Thoracic aorta (tissue), 2 donors: Measurements from ENCODE around the gene RNF144A. TPM values are rescaled to one million over a fixed set of nuclear protein-coding genes. Genes with fewer than 3 reads are reported as not detected.

ENCODE experiments used
- ATAC-seq: fragments of 150-250 bp; one replicate; pipeline ENCODE4 v1.8.0; 2017; ENCODE audit warnings: low read depth; ENCODE audit not compliant: insufficient number of reproducible peaks, low FRiP score
- DNase-seq: peaks from one replicate; pipeline ENCODE4 v3.0.0-alpha.2; 2020; ENCODE audit warnings: low spot score
- H3K27ac ChIP-seq, 2 donors: fragments of 200-600 bp; sonication (generic); 1 replicate in 1 of 2; 2 replicates in 1 of 2; pipeline ENCODE4 v1.5.1; 2016; ENCODE audit warnings: mild to moderate bottlenecking in 2 of 2, moderate library complexity in 2 of 2
- H3K27me3 ChIP-seq: fragments of 200-600 bp; sonication (generic); replicated peaks from 2 replicates; pipeline ENCODE4 v1.6.0; 2016; ENCODE audit warnings: mild to moderate bottlenecking; ENCODE audit not compliant: insufficient read depth
- H3K36me3 ChIP-seq: fragments of 200-600 bp; sonication (generic); one replicate; pipeline ENCODE4 v1.5.1; 2016
- H3K4me1 ChIP-seq, 2 donors: fragments of 200-600 bp; sonication (generic); 1 replicate in 1 of 2; 2 replicates in 1 of 2; pipeline versions ENCODE4 v1.5.1 to v1.6.0; 2016; ENCODE audit warnings: low read depth in 2 of 2, mild to moderate bottlenecking in 1 of 2; ENCODE audit not compliant: control insufficient read depth in 1 of 2
- H3K4me3 ChIP-seq: fragments of 200-600 bp; sonication (generic); 2 replicates; pipeline ENCODE4 v1.5.1; 2016; ENCODE audit warnings: mild to moderate bottlenecking
- H3K9me3 ChIP-seq: fragments of 200-600 bp; sonication (generic); 2 replicates; pipeline ENCODE4 v1.5.1; 2016
- CTCF ChIP-seq: fragments of 200-600 bp; sonication (generic); IDR thresholded peaks from one replicate; pipeline ENCODE4 v1.5.1; 2019; ENCODE audit warnings: antibody characterized with exemption
- total RNA-seq, 2 donors: library from RNA; depleted of rRNA; stranded (reverse); fragments of >200 nt; gene quantifications; one replicate each; pipeline versions ENCODE4 v1.1.0 to v1.2.3, GENCODE V29; 2016

The RNF144A gene
- total RNA-seq, 2 donors from 2014 or later, result 3.4 to 6.2 TPM

GRCh38 chr2:7052404-7052803, 135.2 kb downstream of the RNF144A start:
- DNase-seq, result no peak

DNA sequence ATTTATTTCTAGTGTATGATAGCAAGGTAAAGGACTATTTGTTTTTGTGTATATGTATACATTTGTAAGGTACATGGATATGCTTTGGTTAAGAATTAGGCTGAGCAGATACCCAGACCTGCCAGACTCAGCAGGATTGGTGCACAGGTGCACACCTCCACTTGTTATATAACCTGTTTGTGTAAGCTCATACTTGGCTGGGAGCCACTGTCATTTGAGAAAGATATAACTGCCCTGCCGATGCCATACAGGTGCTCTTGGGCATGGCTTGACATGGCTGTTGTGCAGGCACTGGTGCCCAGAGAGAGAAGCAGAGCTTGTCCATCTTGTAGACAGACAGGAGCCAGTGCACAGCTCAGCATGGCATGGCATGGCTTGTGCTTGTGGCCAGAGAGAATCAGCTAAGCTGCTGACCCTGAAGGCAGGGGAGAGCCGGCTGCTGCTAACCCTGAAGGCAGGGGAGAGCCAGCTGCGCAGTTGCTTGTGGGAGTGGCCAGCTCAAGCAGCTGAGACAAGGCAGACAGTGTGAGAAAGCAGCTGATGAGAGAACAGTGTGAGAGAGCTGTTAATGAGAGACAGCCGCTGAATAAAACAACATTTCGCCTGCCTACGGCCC, 136.5 kb downstream of the RNF144A start:
- no peaks in the 10 kb centered on the region for H3K27me3 ChIP-seq
- DNase-seq (no peak), ATAC-seq (no peak)
- no peak overlapping the region for H3K27ac ChIP-seq
- H3K9me3 ChIP-seq, result no peaks in the 10 kb centered on the region
- no peak overlapping the region for H3K4me3 ChIP-seq
- TF ChIP-seq CTCF, result no peak
- H3K4me1 ChIP-seq, result peaks cover 2 to 3% of the 10 kb centered on the region in 2 donors
- H3K36me3 ChIP-seq, result no peaks in the 10 kb centered on the region

More at GRCh38 chr2:7052404-7052803, 135.2 kb downstream of the RNF144A start:
- Histone ChIP-seq H3K4me3 (no peak overlapping the region), H3K4me1 (no peaks in the 10 kb centered on the region), H3K27me3 (no peaks in the 10 kb centered on the region), H3K36me3 (no peaks in the 10 kb centered on the region), H3K9me3 (no peaks in the 10 kb centered on the region), H3K27ac (no peak overlapping the region)
- no peak for TF ChIP-seq CTCF
- ATAC-seq, result no peak

DNA sequence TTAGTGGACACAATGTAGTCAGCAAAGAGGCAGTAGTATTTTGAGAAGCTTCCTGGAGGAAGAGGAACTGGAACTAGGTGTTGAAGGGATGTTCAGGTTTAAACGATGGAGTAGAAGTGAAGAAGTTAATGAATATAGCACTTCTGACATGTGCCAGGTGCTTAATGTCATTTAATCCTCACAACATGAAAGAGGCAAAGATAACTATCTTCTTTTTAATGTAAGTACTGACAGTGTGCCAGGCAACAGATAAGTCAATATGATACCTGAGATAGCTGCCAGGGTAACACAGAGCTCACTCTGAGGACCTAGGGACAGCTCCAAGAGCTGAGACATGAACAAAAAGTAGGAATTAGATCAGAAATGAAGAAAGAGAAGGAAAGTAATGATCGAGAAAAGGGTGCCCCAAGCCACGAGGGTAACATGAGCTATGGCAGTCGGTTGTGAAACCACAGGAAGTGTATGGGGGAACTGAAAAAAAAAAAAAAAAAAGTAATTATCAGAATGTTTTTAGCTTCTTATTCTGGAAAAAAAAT, 140.7 kb downstream of the RNF144A start:
- ATAC-seq (no peak), DNase-seq (no peak)
- Histone ChIP-seq H3K36me3 (no peaks in the 10 kb centered on the region), H3K9me3 (no peaks in the 10 kb centered on the region), H3K4me1 (peaks cover 20 to 40% of the 10 kb centered on the region in 2 donors), H3K27ac (no peak overlapping the region), H3K4me3 (no peak overlapping the region), H3K27me3 (no peaks in the 10 kb centered on the region)
- TF ChIP-seq CTCF, result no peak

DNA sequence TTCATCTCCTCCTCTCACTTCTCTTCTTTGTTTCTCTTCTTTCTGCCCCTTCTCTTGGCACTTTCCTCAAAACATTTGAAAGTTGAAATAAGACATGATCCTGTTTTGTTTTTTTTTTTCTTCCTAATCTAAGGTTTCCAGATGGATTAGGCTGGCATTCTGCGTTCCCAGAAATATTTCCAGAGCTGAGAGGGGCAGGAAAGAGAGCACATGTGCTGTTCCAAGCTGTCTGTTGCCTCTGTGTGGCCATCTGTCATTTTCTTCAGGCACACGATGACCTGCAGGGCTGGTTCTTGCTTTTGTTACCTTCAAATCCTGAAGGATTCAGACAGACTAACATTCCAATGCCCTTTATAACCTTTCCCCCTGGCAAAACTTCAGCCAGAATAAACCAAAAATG, 142.9 kb downstream of the RNF144A start:
- H3K27ac ChIP-seq, result peak overlapping the region; percentile 35 to 68
- H3K4me1 ChIP-seq, result peaks cover 23 to 48% of the 10 kb centered on the region in 2 donors
- no peak for ATAC-seq
- no peaks in the 10 kb centered on the region for H3K36me3 ChIP-seq
- no peaks in the 10 kb centered on the region for H3K9me3 ChIP-seq
- no peak for TF ChIP-seq CTCF
- no peak for DNase-seq
- H3K27me3 ChIP-seq, result no peaks in the 10 kb centered on the region
- no peak overlapping the region for H3K4me3 ChIP-seq

DNA sequence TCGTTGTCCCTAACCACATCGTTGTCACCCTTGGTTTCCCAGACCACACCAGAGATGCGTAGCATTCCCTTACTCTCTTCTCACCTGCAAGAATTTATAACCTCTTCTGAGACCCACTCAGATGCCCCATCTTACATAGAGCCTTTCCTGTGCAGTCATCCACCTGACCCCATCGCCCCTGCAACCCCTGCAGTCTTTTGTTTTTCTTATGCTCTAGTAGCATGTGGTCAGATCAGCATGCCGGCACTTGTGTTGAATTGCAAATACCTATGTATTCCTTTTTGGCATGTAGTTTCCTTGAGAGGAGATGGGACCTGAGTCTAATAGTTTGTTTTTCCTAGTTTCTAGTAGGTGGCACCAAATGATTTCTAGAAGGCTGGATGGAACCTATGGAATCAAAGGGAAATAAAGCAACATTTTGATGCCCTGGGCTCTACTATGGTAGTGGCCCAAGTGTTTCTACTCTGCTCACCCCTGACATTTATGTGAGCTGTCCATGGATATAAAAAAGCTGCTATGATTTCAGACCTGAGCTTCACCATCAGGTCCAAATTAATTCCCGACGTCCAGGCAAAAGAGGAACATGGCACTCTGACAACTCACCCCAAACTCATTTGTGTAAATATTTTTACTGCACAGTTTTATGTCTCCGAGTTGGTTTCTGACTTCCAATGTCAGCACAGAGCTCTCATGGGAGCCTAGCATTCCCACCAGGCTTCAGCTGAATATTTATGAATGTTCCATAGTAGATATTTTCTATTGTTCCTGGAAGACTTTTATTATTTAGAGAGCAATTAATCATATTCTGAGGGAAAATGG, 143.6 kb downstream of the RNF144A start:
- no peak for ATAC-seq

More for the DNA sequence above, 143.6 kb downstream of the RNF144A start:
- Histone ChIP-seq H3K4me3 (no peak overlapping the region), H3K9me3 (no peaks in the 10 kb centered on the region), H3K4me1 (peaks cover 25 to 55% of the 10 kb centered on the region in 2 donors), H3K36me3 (no peaks in the 10 kb centered on the region), H3K27me3 (no peaks in the 10 kb centered on the region), H3K27ac (peak overlapping the region; percentile 35 to 68)
- TF ChIP-seq CTCF, result no peak
- no peak for DNase-seq
